HEK293 (cell line): ENCODE measurements around the gene DNAH9.

ENCODE experiments used
- CTCF ChIA-PET: fragments of 350-600 bp; formaldehyde crosslinking; extraction: SDS; loops from one replicate; lab custom pipeline; 2021; ENCODE audit warnings: antibody characterized with exemption; lab: Yijun Ruan, JAX
- POLR2A ChIA-PET: fragments of 300-600 bp; formaldehyde crosslinking; extraction: SDS; loops from one replicate; lab custom pipeline; 2020; ENCODE audit warnings: antibody characterized with exemption, inconsistent platforms; lab: Yijun Ruan, JAX
- H3K27ac ChIP-seq: fragments of 200-500 bp; sonication (Bioruptor generic); 2 replicates; pipeline ENCODE4 v1.5.1; 2014; ENCODE audit warnings: low read depth, low read length, control low read depth, inconsistent platforms; ENCODE audit errors: extremely low read depth
- H3K36me3 ChIP-seq, 2 experiments: fragments of 200-500 bp in 1 of 2; sonication (Bioruptor generic) in 1 of 2; 1 replicate in 1 of 2; 2 replicates in 1 of 2; pipeline ENCODE4 v1.5.1; 2014 to 2017; ENCODE audit warnings: inconsistent platforms in 2 of 2, low read length in 2 of 2; ENCODE audit not compliant: control insufficient read depth in 2 of 2, insufficient read depth in 1 of 2
- H3K4me1 ChIP-seq: fragments of 200-500 bp; sonication (Bioruptor generic); 2 replicates; pipeline ENCODE4 v1.5.1; 2014; ENCODE audit warnings: mild to moderate bottlenecking, low read length, inconsistent platforms; ENCODE audit not compliant: control insufficient read depth, insufficient read depth
- H3K4me3 ChIP-seq: 2 replicates; pipeline ENCODE4 v1.5.1; 2011; ENCODE audit warnings: low read depth, mild to moderate bottlenecking, control low read depth, low read length, moderate library complexity
- H3K9me3 ChIP-seq: fragments of 200-500 bp; sonication (Bioruptor generic); 2 replicates; pipeline ENCODE4 v1.5.1; 2014; ENCODE audit warnings: low read depth, low read length, inconsistent platforms; ENCODE audit not compliant: control insufficient read depth, insufficient read depth
- GFI1B ChIP-seq: fragments of 450-650 bp; formaldehyde crosslinking; IDR thresholded peaks from 2 replicates; pipeline ENCODE4 v1.5.1; 2016; ENCODE audit warnings: missing biosample characterization, missing genetic modification characterization
- HOXA7 ChIP-seq: sonication (generic); formaldehyde crosslinking; IDR thresholded peaks from 2 replicates; pipeline ENCODE4 v1.8.1; 2022; ENCODE audit warnings: missing genetic modification reagents, borderline replicate concordance
- OVOL3 ChIP-seq: fragments of 450-650 bp; formaldehyde crosslinking; IDR thresholded peaks from 2 replicates; pipeline ENCODE4 v1.5.1; 2016; ENCODE audit warnings: missing biosample characterization, missing genetic modification characterization
- REPIN1 ChIP-seq: fragments of 450-650 bp; formaldehyde crosslinking; IDR thresholded peaks from 2 replicates; pipeline ENCODE4 v1.5.1; 2017; ENCODE audit warnings: missing biosample characterization, missing genetic modification characterization, low read depth
- TSHZ1 ChIP-seq: fragments of 450-650 bp; formaldehyde crosslinking; IDR thresholded peaks from 2 replicates; pipeline ENCODE4 v1.5.1; 2016; ENCODE audit warnings: missing biosample characterization, missing genetic modification characterization, borderline replicate concordance
- ZNF169 ChIP-seq: fragments of 450-650 bp; formaldehyde crosslinking; IDR thresholded peaks from 2 replicates; pipeline ENCODE4 v1.5.1; 2016; ENCODE audit warnings: missing biosample characterization, missing genetic modification characterization
- ZNF19 ChIP-seq: fragments of 450-650 bp; formaldehyde crosslinking; IDR thresholded peaks from 2 replicates; pipeline ENCODE4; 2016; ENCODE audit warnings: missing biosample characterization, missing genetic modification characterization, low read depth
- ZNF202 ChIP-seq: fragments of 450-650 bp; formaldehyde crosslinking; IDR thresholded peaks from 2 replicates; pipeline ENCODE4 v1.5.1; 2016; ENCODE audit warnings: missing biosample characterization, missing genetic modification characterization, borderline replicate concordance
- ZNF354C ChIP-seq: fragments of 450-650 bp; formaldehyde crosslinking; IDR thresholded peaks from 2 replicates; pipeline ENCODE4 v1.5.1; 2016; ENCODE audit warnings: missing biosample characterization, missing genetic modification characterization, low read depth, borderline replicate concordance
- ZNF366 ChIP-seq: fragments of 450-650 bp; formaldehyde crosslinking; conservative IDR thresholded peaks from 2 replicates; pipeline ENCODE4 v1.5.1; 2016; ENCODE audit warnings: missing biosample characterization, missing genetic modification characterization
- ZNF416 ChIP-seq: fragments of 450-650 bp; formaldehyde crosslinking; IDR thresholded peaks from 2 replicates; pipeline ENCODE4 v1.5.1; 2016; ENCODE audit warnings: missing biosample characterization, missing genetic modification characterization
- ZNF549 ChIP-seq: fragments of 450-650 bp; IDR thresholded peaks from 2 replicates; pipeline ENCODE4 v1.5.1; 2018; ENCODE audit warnings: missing biosample characterization, missing genetic modification characterization, mild to moderate bottlenecking, inconsistent platforms, moderate library complexity
- ZNF629 ChIP-seq: fragments of 450-650 bp; formaldehyde crosslinking; IDR thresholded peaks from 2 replicates; pipeline ENCODE4 v1.5.1; 2017; ENCODE audit warnings: missing biosample characterization, missing genetic modification characterization
- ZNF830 ChIP-seq: fragments of 450-650 bp; IDR thresholded peaks from 2 replicates; pipeline ENCODE4 v1.5.0; 2018; ENCODE audit warnings: missing biosample characterization, missing genetic modification characterization, low read depth, mild to moderate bottlenecking, moderate library complexity
- TF ChIP-seq, protein P1 (sequence below): fragments of 450-650 bp; formaldehyde crosslinking; IDR thresholded peaks from 2 replicates; pipeline ENCODE4 v1.5.1; 2016; ENCODE audit warnings: missing biosample characterization, missing genetic modification characterization
- TF ChIP-seq, protein P2 (sequence below): fragments of 450-650 bp; formaldehyde crosslinking; IDR thresholded peaks from 2 replicates; pipeline ENCODE4 v1.5.1; 2016; ENCODE audit warnings: missing biosample characterization, missing genetic modification characterization
- TF ChIP-seq, protein P3 (sequence below): fragments of 450-650 bp; formaldehyde crosslinking; IDR thresholded peaks from 2 replicates; pipeline ENCODE4 v1.5.1; 2016; ENCODE audit warnings: missing biosample characterization, missing genetic modification characterization, borderline replicate concordance
- TF ChIP-seq, protein P4 (sequence below): fragments of 450-650 bp; formaldehyde crosslinking; IDR thresholded peaks from 2 replicates; pipeline ENCODE4 v1.5.1; 2017; ENCODE audit warnings: missing biosample characterization, mild to moderate bottlenecking, missing genetic modification characterization, moderate library complexity

DNAH9 gene

DNA sequence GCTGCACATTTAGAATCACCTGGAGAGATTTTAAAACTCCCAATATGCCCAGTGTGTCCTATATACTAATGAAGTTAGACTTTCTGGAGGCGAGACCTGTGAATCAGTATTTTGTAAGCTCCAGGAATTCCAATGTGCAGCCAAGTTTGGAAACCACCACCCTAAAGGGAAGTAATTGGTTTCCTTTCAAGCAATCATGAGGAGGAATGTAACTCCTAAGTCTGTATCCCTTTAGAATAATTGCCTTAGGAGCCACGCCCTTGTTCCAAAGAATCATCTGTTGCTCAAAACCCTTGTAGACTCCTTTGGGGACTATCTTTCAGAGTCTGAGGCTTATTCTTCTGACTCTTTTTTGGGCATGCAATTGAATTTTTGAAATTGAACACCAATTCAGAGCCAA is 84.4 kb downstream of the DNAH9 start (continued):
- TF ChIP-seq ZNF354C (no peak), ZNF366 (tag by site-specific recombination) (no peak), ZNF169 (no peak), ZNF202 (no peak), ZNF19 (tag by site-specific recombination) (no peak), OVOL3 (tag by site-specific recombination) (no peak)

DNA sequence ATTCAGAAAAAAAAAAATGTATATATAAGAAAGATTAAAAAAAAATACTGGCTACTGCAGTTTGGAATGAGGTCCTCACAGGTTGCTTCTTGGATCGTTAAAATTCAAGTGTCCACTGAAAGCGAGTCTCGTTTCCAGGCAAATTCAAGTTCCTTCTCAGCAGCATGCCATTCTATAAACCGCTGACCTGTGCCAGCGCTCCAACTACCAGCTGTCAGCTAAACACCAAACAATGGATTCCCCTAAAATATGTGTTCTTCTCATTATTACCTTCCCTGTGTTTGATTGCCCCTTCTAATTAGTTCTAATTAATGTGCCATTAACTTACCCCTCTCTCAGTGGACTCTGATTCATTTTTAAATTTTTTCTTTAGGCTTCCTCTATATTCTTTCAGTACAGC is 92.4 kb downstream of the DNAH9 start:
- CTCF ChIA-PET: no interaction called here
- Histone ChIP-seq H3K9me3 (no peaks in the 10 kb centered on the region), H3K36me3 (no peaks in the 10 kb centered on the region), H3K27ac (no peak overlapping the region), H3K4me1 (no peaks in the 10 kb centered on the region), H3K4me3 (no peak overlapping the region)
- TF ChIP-seq HOXA7 (CRISPR knock-in tag) (no peak), ZNF629 (no peak), REPIN1 (tag by site-specific recombination) (no peak), TSHZ1 (no peak)
- TF ChIP-seq, protein P1, sequence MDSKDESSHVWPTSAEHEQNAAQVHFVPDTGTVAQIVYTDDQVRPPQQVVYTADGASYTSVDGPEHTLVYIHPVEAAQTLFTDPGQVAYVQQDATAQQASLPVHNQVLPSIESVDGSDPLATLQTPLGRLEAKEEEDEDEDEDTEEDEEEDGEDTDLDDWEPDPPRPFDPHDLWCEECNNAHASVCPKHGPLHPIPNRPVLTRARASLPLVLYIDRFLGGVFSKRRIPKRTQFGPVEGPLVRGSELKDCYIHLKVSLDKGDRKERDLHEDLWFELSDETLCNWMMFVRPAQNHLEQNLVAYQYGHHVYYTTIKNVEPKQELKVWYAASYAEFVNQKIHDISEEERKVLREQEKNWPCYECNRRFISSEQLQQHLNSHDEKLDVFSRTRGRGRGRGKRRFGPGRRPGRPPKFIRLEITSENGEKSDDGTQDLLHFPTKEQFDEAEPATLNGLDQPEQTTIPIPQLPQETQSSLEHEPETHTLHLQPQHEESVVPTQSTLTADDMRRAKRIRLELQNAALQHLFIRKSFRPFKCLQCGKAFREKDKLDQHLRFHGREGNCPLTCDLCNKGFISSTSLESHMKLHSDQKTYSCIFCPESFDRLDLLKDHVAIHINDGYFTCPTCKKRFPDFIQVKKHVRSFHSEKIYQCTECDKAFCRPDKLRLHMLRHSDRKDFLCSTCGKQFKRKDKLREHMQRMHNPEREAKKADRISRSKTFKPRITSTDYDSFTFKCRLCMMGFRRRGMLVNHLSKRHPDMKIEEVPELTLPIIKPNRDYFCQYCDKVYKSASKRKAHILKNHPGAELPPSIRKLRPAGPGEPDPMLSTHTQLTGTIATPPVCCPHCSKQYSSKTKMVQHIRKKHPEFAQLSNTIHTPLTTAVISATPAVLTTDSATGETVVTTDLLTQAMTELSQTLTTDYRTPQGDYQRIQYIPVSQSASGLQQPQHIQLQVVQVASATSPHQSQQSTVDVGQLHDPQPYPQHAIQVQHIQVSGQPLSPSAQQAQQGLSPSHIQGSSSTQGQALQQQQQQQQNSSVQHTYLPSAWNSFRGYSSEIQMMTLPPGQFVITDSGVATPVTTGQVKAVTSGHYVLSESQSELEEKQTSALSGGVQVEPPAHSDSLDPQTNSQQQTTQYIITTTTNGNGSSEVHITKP (tag by site-specific recombination): no peak
- POLR2A ChIA-PET: no interaction called here

- ChIA-PET POLR2A (interaction anchor here (0.6 kb wide), 1 partner anchor 207 kb away, joined by 3 read pairs; no protein-coding TSS in a partner anchor), CTCF (interaction anchor here (0.5 kb wide), 1 partner anchor 520 kb away, joined by 4 read pairs; no protein-coding TSS in a partner anchor)
- TF ChIP-seq ZNF416 (no peak), ZNF549 (no peak), GFI1B (tag by site-specific recombination) (no peak), ZNF830 (no peak)
- TF ChIP-seq, protein P2, sequence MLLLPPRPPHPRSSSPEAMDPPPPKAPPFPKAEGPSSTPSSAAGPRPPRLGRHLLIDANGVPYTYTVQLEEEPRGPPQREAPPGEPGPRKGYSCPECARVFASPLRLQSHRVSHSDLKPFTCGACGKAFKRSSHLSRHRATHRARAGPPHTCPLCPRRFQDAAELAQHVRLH (tag by site-specific recombination): no peak
- TF ChIP-seq, protein P3, sequence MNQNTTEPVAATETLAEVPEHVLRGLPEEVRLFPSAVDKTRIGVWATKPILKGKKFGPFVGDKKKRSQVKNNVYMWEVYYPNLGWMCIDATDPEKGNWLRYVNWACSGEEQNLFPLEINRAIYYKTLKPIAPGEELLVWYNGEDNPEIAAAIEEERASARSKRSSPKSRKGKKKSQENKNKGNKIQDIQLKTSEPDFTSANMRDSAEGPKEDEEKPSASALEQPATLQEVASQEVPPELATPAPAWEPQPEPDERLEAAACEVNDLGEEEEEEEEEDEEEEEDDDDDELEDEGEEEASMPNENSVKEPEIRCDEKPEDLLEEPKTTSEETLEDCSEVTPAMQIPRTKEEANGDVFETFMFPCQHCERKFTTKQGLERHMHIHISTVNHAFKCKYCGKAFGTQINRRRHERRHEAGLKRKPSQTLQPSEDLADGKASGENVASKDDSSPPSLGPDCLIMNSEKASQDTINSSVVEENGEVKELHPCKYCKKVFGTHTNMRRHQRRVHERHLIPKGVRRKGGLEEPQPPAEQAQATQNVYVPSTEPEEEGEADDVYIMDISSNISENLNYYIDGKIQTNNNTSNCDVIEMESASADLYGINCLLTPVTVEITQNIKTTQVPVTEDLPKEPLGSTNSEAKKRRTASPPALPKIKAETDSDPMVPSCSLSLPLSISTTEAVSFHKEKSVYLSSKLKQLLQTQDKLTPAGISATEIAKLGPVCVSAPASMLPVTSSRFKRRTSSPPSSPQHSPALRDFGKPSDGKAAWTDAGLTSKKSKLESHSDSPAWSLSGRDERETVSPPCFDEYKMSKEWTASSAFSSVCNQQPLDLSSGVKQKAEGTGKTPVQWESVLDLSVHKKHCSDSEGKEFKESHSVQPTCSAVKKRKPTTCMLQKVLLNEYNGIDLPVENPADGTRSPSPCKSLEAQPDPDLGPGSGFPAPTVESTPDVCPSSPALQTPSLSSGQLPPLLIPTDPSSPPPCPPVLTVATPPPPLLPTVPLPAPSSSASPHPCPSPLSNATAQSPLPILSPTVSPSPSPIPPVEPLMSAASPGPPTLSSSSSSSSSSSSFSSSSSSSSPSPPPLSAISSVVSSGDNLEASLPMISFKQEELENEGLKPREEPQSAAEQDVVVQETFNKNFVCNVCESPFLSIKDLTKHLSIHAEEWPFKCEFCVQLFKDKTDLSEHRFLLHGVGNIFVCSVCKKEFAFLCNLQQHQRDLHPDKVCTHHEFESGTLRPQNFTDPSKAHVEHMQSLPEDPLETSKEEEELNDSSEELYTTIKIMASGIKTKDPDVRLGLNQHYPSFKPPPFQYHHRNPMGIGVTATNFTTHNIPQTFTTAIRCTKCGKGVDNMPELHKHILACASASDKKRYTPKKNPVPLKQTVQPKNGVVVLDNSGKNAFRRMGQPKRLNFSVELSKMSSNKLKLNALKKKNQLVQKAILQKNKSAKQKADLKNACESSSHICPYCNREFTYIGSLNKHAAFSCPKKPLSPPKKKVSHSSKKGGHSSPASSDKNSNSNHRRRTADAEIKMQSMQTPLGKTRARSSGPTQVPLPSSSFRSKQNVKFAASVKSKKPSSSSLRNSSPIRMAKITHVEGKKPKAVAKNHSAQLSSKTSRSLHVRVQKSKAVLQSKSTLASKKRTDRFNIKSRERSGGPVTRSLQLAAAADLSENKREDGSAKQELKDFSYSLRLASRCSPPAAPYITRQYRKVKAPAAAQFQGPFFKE (tag by site-specific recombination): no peak
- TF ChIP-seq, protein P4, sequence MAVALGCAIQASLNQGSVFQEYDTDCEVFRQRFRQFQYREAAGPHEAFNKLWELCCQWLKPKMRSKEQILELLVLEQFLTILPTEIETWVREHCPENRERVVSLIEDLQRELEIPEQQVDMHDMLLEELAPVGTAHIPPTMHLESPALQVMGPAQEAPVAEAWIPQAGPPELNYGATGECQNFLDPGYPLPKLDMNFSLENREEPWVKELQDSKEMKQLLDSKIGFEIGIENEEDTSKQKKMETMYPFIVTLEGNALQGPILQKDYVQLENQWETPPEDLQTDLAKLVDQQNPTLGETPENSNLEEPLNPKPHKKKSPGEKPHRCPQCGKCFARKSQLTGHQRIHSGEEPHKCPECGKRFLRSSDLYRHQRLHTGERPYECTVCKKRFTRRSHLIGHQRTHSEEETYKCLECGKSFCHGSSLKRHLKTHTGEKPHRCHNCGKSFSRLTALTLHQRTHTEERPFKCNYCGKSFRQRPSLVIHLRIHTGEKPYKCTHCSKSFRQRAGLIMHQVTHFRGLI: no peak
- Histone ChIP-seq H3K27ac (no peak overlapping the region), H3K4me1 (no peaks in the 10 kb centered on the region), H3K4me3 (no peak overlapping the region), H3K9me3 (no peaks in the 10 kb centered on the region), H3K36me3 (no peaks in the 10 kb centered on the region)
These were observed 94.4 kb downstream of the DNAH9 start for GRCh38 chr17:11692688-11693087.
